GM21423 (cell line): ENCODE measurements around the gene FUBP3.

Source experiments
- ATAC-seq: cut with Tn5 transposase; IDR thresholded peaks from one replicate; pipeline ENCODE4 v1.9.1; 2021; ENCODE audit warnings: mild to moderate bottlenecking, moderate library complexity; ENCODE audit not compliant: unreplicated experiment

Gene FUBP3, protein sequence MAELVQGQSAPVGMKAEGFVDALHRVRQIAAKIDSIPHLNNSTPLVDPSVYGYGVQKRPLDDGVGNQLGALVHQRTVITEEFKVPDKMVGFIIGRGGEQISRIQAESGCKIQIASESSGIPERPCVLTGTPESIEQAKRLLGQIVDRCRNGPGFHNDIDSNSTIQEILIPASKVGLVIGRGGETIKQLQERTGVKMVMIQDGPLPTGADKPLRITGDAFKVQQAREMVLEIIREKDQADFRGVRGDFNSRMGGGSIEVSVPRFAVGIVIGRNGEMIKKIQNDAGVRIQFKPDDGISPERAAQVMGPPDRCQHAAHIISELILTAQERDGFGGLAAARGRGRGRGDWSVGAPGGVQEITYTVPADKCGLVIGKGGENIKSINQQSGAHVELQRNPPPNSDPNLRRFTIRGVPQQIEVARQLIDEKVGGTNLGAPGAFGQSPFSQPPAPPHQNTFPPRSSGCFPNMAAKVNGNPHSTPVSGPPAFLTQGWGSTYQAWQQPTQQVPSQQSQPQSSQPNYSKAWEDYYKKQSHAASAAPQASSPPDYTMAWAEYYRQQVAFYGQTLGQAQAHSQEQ

DNA sequence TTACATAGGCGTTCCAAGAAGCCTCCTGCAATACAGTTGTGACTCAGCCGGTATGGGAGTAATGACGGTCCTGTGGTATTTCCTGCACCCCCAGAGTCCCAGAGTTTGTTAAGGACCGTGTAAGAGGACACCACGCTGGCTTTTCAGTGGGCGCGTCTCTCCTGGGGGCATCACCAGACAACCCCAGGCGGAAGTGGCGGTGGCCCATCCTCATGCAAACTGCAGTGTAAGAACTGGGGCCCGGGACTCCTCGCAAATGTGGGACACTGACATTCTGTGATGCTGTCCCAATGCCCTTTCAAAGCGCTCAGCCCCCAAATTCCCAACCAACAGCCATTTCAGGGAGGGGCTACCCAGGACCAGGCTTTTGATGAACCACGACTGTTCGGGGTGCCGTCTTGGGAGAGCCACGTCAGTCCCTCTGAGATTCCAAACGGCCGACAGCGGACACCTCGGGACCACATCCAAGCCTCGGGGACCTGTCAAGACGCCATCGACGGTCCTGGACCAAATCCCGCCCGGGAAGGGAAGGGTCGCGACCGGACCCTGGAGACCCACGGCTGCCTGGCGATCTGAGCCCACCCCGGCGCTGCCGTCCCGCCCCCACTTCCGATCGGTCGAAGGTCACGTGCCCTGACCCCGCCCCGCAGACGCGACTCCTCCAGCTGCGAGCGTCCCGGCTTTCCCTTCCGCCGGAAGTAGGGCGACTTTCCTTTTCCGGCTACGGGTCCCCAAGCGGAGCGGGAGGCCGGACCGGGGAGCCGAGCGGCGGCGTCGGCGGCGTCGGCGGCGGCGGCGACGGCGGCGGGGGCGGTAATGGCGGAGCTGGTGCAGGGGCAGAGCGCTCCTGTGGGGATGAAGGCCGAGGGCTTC lies at the start of gene FUBP3:
FUBP3 (plus strand) TSS at position 713 of the 873 bp plus-strand sequence; CDS start at position 817, 104 bp downstream.
- ATAC-seq, result peak; percentile 85

DNA sequence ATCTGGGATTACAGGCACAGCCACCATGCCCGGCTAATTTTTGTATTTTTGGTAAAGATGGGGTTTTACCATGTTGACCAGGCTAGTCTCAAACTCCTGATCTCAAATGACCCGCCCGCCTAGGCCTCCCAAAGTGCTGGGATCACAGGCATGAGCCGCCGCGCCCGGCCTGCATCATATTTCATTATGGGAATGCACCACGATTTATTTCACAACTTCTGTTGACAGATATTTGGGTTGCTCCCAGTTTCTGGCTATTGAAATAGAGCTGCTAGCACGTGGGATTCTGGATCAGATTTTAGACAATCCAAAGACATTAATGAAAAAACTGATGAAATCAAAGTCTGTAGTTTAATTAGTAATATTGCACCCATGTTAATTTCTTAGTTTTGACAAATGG lies 48.4 kb upstream of the FUBP3 start:
- ATAC-seq, result no peak

DNA sequence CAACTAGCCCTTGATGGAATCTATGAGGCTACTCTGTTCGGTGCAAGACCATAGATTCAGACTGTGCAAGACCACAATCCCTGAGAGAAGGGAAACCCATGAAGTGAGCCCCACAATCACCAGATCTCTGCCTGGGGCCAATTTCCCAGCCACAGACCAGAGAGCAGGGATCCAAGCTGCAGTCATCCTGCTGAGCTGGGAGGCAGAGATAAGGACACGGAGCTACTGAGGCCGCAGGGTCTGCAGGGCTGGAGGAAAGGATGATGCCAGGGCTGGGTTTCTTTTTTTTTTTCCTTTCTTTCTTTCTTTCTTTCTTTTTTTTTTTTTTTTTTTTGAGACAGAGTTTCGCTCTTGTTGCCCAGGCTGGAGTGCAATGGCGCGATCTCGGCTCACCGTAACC lies 47.7 kb upstream of the FUBP3 start:
- no peak for ATAC-seq

DNA sequence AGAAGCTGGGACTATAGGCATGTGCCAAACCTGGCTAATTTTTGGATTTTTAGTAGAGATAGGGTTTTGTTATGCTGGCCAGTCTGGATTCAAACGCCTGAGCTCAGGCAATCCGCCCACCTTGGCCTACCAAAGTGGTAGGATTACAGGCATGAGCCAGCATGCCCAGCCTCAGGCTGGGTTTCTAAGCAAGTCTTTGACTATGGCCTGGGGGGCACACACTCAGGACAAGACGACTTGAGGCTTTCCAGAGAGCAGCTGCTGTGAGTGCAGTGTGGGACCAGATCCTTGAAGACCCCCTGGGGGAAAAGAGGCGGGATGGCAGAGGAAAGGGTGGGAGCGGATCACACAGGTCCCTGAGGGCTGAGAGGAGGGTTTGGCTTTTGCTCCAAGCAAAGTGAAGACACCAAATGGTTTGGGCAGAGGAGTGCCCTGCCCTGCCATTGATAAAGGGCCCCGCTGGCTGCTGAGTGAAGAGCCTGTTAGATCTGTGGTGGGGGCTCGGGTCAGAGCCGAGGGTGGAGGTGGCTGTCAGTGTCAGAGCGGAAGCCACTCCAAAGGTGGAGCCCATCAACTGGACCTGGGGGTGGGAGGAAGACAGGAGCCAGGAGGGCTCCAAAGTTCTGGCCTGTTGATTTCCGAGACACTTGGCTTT lies 46.8 kb upstream of the FUBP3 start:
- no peak for ATAC-seq

DNA sequence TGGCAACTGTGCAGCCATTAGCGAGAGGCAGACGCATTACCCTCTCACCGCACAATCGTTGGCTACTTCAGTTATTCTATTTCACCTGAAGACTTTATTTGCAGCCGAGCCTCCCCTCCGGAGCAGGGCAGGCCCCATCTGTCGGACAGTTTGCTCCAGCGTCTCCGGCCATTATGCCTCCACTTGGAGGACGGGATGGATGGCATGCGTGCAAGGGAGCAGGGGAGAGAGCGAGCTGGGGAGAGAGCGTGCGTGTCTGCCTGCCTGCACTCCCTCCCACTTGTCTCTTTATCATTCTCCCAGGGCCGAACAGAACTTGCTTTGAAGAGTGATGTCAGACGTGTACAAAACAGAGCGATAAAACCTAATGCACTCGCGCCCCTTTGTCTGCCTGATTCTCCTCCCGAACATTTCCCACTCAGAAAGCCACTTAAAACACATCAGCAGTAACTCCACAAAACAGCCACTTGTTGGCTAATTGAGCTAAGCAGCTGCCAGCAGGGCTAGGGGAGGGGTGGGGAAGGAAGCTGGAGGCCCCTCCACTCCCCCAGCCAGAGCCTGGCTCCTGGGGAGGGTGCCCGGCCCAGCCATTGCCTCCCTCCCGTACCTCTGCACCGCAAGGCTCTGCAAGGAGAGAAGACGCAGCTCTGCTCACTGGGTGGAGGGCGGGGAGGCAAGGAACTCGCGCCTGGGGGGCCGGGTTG lies 43.4 kb upstream of the FUBP3 start:
- no peak for ATAC-seq

DNA sequence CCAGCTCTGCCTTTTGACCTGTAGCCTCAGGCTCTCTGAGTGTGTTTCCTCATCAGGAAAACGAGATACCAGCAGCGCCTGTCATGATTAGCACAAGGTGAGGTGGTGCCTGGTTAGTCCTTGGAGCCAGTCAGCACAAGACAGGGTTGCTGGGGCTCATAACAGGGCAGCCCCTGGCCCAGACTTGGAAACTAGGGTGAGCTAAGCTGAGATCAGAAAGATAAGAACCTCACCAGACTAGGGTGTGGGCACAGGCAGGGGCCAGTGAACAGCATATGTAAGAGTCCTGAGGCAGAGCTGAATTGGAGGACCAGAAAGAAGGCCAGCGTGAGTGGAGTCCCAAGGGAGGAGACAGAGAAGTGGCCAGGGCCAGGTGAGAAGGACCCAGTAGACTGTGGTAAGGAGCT lies 42.7 kb upstream of the FUBP3 start:
- ATAC-seq, result no peak

DNA sequence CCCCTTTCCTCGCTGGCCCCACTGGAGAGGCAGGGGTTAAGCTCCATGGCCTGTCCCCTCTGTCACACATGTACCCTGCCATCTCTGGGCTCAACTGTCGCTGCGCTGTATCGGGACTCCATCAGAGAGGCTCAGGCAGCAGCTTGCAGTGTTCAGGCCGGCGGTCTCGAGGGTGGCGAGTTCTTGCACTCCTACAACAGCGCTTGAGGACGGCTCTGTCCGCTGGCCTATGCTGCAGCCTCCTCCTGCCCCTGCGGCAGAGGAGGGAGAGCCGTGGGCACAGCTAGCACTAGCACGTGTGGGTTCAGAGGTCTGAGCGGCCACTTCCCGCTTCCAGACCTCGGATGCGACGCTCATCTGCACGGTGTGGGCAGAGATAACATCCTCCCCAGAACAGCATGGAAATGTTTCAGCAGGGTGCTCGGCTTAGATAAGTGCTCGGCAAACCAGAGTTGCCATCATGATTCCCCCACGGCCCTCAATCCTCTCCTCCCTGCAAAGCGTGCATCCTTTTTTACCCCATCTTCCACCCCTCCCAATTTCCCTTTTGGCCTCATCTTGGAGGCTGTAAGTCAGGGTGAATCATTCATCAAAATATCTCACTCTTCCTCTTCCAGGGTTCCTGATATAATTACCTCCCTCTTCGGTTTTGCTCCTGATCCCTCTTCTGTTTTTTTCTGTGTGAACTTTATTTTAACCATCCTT lies 41.9 kb upstream of the FUBP3 start:
- no peak for ATAC-seq

DNA sequence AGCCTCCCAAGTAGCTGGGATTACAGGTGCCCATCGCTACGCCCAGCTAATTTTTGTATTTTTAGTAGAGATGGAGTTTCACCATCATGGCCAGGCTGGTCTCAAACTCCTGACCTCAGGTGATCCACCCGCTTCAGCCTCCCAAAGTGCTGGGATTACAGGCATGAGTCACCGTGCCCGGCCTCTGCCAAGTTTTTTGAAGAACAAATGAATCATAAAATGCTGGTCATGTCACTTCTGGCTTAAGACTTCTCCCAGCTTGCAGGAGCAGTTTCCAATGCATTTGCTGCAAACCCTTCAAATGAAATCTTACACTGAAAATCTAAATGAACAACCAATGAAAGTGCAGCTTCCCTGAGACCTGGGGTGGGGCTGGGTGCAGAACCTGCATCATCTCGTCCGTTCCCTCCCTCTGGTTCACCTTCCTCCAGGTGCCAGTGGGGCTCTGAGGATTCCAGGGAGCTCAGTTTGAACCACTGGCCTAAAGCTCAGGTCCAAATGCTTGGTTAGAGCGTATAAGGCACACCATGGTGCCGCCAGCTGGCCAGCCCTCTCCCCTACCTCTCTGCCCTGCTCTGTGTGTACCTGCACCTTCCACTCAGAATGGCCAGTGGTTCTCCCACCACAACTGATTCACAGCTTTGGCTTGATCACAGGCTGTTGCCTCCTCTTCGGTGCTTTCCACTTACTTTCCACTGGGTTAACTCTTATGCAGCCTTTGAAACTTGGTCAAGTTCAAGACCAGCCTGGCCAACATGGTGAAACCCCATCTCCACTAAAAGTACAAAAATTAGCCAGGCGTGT lies 39.8 kb upstream of the FUBP3 start:
- ATAC-seq, result no peak

DNA sequence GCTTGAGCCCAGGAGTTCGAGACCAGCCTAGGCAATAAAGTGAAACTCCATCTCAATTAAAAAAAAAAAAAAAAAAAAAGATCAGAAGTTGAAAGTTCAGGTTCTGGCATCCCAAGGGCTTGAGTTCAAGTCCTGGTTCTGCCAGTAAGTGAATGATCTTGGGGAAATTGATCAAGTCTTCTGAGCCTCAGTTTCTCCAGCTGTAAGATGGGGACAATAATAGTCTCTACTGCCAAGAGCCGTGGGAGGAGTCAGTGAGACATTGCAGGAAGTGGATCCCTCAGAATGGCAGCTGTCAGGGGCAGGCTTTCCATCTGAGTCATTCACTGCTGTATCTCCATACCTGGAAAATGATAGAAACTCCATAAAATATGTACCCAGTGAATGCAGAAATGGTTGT lies 37.8 kb upstream of the FUBP3 start:
- ATAC-seq, result no peak

DNA sequence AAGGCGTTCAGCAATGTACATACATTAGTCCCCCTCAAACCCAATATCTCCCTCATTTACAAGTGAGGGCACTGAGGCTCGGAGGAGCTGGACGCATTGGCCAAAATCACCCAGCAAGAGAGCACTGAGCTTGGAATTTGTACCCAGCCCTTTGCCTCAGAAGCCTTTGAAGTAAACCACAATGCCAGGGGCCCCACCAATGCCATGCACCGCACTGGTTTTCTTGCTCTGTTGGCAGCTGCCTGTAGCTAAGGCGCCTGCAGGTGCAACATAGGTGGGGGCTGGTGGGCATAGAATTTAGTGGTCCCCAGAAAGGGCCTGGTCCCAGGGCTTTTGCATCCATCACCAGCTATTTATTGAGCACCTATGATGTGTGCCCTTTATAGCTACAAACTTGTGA lies 37.3 kb upstream of the FUBP3 start:
- no peak for ATAC-seq

DNA sequence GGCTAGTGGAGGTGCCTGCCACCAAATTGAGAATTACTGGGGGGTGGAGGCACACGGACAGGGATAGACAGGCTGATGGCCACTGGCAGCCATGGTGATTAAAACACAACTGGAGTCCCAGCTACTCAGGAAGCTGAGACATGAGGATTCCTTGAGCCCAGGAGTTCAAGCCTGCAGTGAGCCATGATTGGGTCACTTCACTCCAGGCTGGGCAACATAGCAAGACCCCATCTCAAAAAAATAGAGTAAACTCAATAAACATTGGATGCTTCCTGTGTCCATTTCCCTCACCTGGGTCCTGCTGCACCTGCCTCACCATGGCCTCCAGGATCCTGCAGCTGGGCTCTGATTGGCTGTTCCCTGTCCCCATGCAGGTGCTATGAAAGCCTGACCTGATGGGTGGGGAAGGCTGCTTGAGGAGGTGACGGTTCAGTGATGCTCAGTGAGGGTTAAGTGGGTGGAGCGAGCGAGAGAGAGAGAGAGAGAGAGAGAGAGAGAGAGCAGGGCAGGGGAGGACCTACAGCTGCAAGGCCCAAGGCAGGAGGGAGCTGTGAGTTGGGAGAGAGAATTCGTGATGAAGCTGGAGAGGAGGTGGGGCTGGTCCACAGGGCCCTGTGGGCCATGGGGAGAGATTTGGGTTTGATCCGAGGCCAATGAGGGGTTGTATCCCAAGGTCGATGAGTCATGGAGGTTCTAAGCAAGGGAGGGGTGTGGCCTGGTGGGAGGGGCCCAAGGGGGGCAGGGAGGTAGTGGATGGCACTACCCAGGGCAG lies 36.7 kb upstream of the FUBP3 start:
- ATAC-seq, result no peak

DNA sequence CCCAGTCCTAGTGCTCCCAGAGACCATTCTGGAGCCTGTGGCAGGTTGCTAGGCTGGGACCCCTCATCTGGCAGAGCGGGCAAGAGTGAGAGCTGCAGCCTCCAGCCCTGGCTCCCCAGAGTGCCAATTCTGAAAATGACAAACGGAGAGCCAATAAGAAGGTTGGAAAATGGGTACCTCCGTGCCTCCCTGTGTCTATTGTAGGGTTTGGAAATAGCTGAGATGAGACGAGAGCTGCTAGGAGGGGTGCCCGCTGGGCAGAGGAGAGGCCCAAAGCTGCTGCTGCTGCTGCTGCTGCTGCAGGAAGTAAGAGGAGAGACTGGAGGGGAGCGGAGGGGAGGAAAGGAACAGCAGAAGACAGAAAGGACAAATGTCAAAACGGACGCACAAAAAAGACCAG lies 36.0 kb upstream of the FUBP3 start:
- ATAC-seq, result no peak

DNA sequence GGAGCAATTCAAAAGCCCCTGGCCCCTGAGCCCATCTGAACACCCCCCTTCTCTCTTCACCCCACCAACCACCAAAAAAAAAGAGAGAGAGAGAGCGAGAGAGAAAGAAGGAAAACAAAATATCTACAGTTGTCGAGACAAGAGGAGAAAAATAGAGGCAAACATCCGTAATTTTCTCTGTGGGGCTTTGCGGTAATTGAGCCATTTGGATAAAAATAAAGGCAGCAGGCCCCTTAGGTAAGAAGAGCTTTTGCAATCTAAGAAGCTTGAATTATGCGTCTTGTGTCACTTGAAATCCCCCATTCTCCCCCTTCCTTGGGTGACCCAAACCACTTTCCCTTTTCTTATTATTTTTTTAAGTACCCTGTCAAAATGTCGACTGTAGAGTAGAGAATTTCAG lies 35.5 kb upstream of the FUBP3 start:
- ATAC-seq, result no peak

DNA sequence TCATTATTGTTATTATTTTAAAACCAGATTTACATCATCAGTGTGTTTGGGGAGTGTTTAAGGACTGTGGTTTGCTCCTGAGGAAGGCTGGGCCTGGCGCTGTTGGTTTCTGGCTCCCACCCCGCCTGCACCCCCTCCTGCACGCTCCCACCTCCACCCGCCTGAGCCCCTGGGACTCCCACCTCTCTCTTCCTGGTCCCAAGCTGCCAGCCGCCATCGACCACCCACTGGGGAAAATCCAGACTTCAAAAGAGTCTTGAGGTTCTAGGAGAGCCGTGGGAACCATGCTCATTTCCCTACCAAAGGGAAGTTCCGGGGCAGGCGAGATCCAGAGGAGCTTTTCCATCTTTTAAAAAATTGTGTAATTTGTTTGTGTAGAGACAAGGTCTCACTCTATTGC lies 35.0 kb upstream of the FUBP3 start:
- ATAC-seq, result no peak

DNA sequence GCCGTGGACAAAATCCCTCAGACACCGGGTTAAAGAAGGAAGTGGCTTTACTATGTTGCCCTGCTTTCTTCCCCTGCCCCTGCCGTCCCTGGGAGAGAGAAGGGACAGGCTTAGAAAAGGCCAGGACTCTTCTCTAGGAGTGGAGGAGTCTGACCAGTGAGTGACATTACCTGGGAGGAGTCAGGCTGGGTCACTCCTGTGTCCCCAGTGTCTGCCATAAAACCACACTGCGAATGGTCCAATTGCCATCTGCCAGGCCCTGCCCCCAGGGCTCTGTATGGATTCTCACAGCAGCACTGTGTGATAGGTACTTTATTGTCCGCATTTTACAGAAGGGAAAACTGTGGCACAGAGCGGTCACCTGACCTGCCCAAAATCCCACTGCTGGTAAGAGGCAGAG lies 31.3 kb upstream of the FUBP3 start:
- ATAC-seq, result no peak

DNA sequence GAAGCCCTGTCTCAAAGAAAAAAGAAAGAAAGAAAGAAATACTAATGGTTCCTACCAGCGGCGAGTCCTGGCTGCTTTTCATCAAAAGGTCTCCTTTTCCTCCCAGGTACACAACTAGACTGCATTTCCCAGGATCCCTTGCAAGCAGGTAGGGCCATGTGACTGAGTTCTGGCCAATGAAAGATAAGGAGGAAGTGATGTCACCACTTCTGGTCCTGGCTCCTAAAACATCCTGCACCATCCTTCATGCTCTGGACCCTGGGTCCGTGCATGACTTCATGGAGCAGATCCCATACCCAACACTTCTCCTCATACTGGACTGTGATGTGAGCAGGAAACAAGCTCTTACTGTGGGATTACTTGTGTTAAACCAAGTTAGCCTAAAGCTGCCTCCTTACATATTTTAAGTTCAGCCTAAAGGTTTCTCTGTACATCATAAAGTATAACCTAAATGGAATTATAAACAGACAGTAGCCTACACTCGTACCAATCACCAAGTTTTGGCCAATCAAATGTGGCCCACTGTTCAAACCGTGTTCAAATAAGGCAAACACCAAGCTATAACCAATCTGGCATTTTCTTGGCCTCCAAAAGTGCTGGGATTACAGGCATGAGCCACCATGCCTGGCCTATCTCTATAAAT lies 30.2 kb upstream of the FUBP3 start:
- ATAC-seq, result no peak

DNA sequence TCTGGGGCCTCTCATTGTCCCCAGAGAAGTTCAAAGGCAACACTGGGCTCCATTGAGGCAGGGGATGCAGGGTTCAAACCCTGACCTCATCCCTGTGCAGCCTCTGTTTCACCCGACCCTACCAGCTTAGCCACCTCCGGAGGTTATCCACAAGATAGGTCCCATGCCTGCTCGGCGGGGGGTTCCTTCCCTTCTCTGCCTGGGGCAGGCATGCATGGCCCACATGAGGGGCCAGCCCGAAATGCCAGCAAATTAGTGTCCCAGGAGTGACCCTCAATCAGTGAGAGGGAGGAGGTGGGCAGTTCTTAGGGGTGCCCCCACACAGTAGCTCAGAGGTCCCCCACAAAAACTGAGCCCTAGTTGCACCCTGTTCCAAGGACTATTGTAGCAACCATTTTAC lies 24.8 kb upstream of the FUBP3 start:
- no peak for ATAC-seq

DNA sequence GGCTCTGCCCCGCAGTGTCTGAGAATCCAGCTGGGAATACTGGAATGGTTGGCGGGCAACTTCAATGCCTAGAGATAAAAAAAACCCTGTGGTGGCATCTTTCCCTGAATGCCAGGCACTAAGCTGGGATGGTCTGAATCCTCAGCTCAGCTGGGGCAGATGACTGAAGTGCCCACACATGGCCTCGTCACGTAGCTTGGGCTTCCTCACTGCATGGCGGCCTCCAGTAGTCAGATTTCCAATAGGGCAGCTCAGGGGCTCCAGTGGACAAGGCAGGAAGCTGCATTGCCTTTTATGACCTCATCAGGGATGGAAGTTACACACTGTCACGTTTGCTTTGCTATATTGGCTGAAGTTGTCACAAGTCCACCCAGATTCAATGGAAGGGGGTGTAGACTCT lies 24.3 kb upstream of the FUBP3 start:
- no peak for ATAC-seq
